Measurements from ENCODE around the gene USP43. TPM values are rescaled to one million over a fixed set of nuclear protein-coding genes. Genes with fewer than 3 reads are reported as not detected.

USP43 gene
- total RNA-seq, 3 donors from 2014 or later (not counting 1 experiment from before 2014, with no cell fraction given), result 3.0 to 9.3 (median 4.2) TPM

- no peak overlapping the region for H3K27ac ChIP-seq (ENCODE audit: low read length)
- intact Hi-C loops (cut with micrococcal nuclease), result no loop called here
- DNase-seq (peak; percentile 21 to 31), ATAC-seq (peak; percentile 30 to 74 (median 64))
- H3K4me1 ChIP-seq (ENCODE audit: control insufficient read depth, insufficient read depth, low read length), result peaks cover 20% of the 10 kb centered on the region
- H3K9me3 ChIP-seq (ENCODE audit: control insufficient read depth, insufficient read depth, low read length), result no peaks in the 10 kb centered on the region
- peak overlapping the region; percentile 57 for H3K4me3 ChIP-seq (ENCODE audit: low read length)
- no peaks in the 10 kb centered on the region for H3K36me3 ChIP-seq (ENCODE audit: control insufficient read depth, insufficient read depth, low read length)
- H3K4me1 Mint-ChIP-seq, result peaks cover 16 to 20% of the 10 kb centered on the region in 2 donors
- 2% methylated on average over 51 of the region's 51 CpGs for WGBS (ENCODE audit: insufficient coverage)
- H3K27ac Mint-ChIP-seq, result no peak overlapping the region
- H3K4me3 Mint-ChIP-seq, result peak overlapping the region; percentile 92
- peaks cover 11% of the 10 kb centered on the region for H3K27me3 ChIP-seq (ENCODE audit: control insufficient read depth, insufficient read depth, low read length)
- H3K36me3 Mint-ChIP-seq, result no peaks in the 10 kb centered on the region
- TF ChIP-seq CTCF (IDR thresholded peaks at IDR 0.05), result no peak
- peaks cover 0 to 23% of the 10 kb centered on the region in 2 donors for H3K27me3 Mint-ChIP-seq (ENCODE audit: low read depth in 2 of 2)
- no peaks in the 10 kb centered on the region for H3K9me3 Mint-ChIP-seq
Observed at GRCh38 chr17:9645851-9646545, 681 bp downstream of the USP43 start.

- 75% methylated on average over 8 of the region's 8 CpGs for WGBS (ENCODE audit: insufficient coverage)
- Histone ChIP-seq H3K36me3 (ENCODE audit: control insufficient read depth, insufficient read depth, low read length) (no peaks in the 10 kb centered on the region), H3K4me3 (ENCODE audit: low read length) (no peak overlapping the region), H3K27me3 (ENCODE audit: control insufficient read depth, insufficient read depth, low read length) (peaks cover 11% of the 10 kb centered on the region), H3K27ac (ENCODE audit: low read length) (no peak overlapping the region), H3K4me1 (ENCODE audit: control insufficient read depth, insufficient read depth, low read length) (peaks cover 20% of the 10 kb centered on the region), H3K9me3 (ENCODE audit: control insufficient read depth, insufficient read depth, low read length) (no peaks in the 10 kb centered on the region)
- H3K9me3 Mint-ChIP-seq, result no peaks in the 10 kb centered on the region
- peaks cover 16 to 20% of the 10 kb centered on the region in 2 donors for H3K4me1 Mint-ChIP-seq
- intact Hi-C loops (cut with micrococcal nuclease), result no loop called here
- no peak overlapping the region for H3K27ac Mint-ChIP-seq
- no peaks in the 10 kb centered on the region for H3K36me3 Mint-ChIP-seq
- TF ChIP-seq CTCF (IDR thresholded peaks at IDR 0.05), result no peak
- DNase-seq (no peak), ATAC-seq (no peak)
- peak overlapping the region; percentile 92 for H3K4me3 Mint-ChIP-seq
- peaks cover 0 to 28% of the 10 kb centered on the region in 2 donors for H3K27me3 Mint-ChIP-seq (ENCODE audit: low read depth in 2 of 2)
Observed at GRCh38 chr17:9646546-9646885, 1.2 kb downstream of the USP43 start.

- H3K4me1 ChIP-seq (ENCODE audit: control insufficient read depth, insufficient read depth, low read length), result peaks cover 20% of the 10 kb centered on the region
- TF ChIP-seq CTCF (IDR thresholded peaks at IDR 0.05), result no peak
- H3K27ac ChIP-seq (ENCODE audit: low read length), result no peak overlapping the region
- H3K27me3 ChIP-seq (ENCODE audit: control insufficient read depth, insufficient read depth, low read length), result peaks cover 11% of the 10 kb centered on the region
- Mint-ChIP-seq H3K36me3 (no peaks in the 10 kb centered on the region), H3K4me3 (no peak overlapping the region), H3K27ac (no peak overlapping the region), H3K4me1 (peaks cover 16 to 20% of the 10 kb centered on the region in 2 donors), H3K27me3 (ENCODE audit: low read depth in 2 of 2) (peaks cover 0 to 29% of the 10 kb centered on the region in 2 donors), H3K9me3 (no peaks in the 10 kb centered on the region)
- no peaks in the 10 kb centered on the region for H3K36me3 ChIP-seq (ENCODE audit: control insufficient read depth, insufficient read depth, low read length)
- H3K9me3 ChIP-seq (ENCODE audit: control insufficient read depth, insufficient read depth, low read length), result no peaks in the 10 kb centered on the region
- H3K4me3 ChIP-seq (ENCODE audit: low read length), result no peak overlapping the region
- 61% methylated on average over 3 of the region's 4 CpGs for WGBS (ENCODE audit: insufficient coverage)
- intact Hi-C loops (cut with micrococcal nuclease), result no loop called here
- no peak for ATAC-seq
- DNase-seq, result no peak
Observed at GRCh38 chr17:9647014-9647413, 1.7 kb downstream of the USP43 start.
